Transverse colon (tissue), 4 donors: ENCODE data around the gene NEUROD2.

Experiments
- POLR2A ChIP-seq: fragments of 450-650 bp; IDR thresholded peaks from one replicate; pipeline ENCODE4 v1.6.1; 2016; ENCODE audit warnings: antibody characterized with exemption, mild to moderate bottlenecking, moderate library complexity
- POLR2AphosphoS5 ChIP-seq, 3 donors: sonication (generic); formaldehyde crosslinking; IDR thresholded peaks; one replicate each; pipeline ENCODE4 v1.6.1; 2016; ENCODE audit warnings: antibody characterized with exemption in 3 of 3
- TF ChIP-seq, protein P1 (sequence below), 5 experiments: fragments of 200-600 bp in 3 of 5; fragments of 450-650 bp in 2 of 5; sonication (generic) in 3 of 5; IDR thresholded peaks; 1 replicate in 2 of 5; 2 replicates in 3 of 5; pipeline ENCODE4 v1.5.1; 2016 to 2017; ENCODE audit warnings: antibody characterized with exemption in 5 of 5, inconsistent platforms in 3 of 5, mild to moderate bottlenecking in 2 of 5, moderate library complexity in 1 of 5

DNA sequence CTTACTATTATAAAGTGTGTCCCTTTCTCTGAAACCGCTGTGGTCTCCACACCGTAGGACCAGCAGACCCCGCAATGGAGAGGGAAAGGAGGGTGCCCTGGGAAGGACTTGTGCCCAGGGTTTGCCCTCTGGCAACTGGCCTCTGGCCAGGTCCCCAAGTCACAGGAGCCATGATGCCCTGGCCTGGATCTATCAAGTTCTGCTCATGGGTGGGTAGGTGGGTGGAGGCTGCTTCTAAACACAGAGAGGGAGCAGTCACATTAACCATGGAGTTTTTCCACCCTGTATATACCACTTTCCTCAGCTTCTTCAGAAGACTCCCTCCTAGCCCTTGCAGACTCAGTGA is 9.4 kb upstream of the NEUROD2 start:
- TF ChIP-seq, protein P1, sequence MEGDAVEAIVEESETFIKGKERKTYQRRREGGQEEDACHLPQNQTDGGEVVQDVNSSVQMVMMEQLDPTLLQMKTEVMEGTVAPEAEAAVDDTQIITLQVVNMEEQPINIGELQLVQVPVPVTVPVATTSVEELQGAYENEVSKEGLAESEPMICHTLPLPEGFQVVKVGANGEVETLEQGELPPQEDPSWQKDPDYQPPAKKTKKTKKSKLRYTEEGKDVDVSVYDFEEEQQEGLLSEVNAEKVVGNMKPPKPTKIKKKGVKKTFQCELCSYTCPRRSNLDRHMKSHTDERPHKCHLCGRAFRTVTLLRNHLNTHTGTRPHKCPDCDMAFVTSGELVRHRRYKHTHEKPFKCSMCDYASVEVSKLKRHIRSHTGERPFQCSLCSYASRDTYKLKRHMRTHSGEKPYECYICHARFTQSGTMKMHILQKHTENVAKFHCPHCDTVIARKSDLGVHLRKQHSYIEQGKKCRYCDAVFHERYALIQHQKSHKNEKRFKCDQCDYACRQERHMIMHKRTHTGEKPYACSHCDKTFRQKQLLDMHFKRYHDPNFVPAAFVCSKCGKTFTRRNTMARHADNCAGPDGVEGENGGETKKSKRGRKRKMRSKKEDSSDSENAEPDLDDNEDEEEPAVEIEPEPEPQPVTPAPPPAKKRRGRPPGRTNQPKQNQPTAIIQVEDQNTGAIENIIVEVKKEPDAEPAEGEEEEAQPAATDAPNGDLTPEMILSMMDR (IDR thresholded peaks at IDR 0.05), result no peak
- TF ChIP-seq POLR2AphosphoS5 (IDR thresholded peaks at IDR 0.05) (no peak), POLR2A (no peak)
